Nephron progenitor cell (in vitro differentiated cells): Measurements from ENCODE around the gene SMAD3.

Source experiments
- DNase-seq: peaks from one replicate; pipeline ENCODE4 v3.0.0; 2021
- H3K27ac Mint-ChIP-seq: 2 replicates; pipeline ENCODE4 v1.8.0; 2021; ENCODE audit warnings: mild to moderate bottlenecking, moderate library complexity, mixed read lengths
- H3K27me3 Mint-ChIP-seq: 2 replicates; pipeline ENCODE4 v1.8.0; 2021; ENCODE audit warnings: mild to moderate bottlenecking, low read depth, mixed read lengths; ENCODE audit not compliant: poor library complexity
- H3K36me3 Mint-ChIP-seq: 2 replicates; pipeline ENCODE4 v1.8.0; 2021; ENCODE audit warnings: low read depth, mixed read lengths
- H3K4me1 Mint-ChIP-seq: 2 replicates; pipeline ENCODE4 v1.8.0; 2021; ENCODE audit warnings: mixed read lengths
- H3K4me3 Mint-ChIP-seq: 2 replicates; pipeline ENCODE4 v1.8.0; 2021; ENCODE audit warnings: mild to moderate bottlenecking, moderate library complexity, mixed read lengths
- H3K9me3 Mint-ChIP-seq: 2 replicates; pipeline ENCODE4 v1.8.0; 2021; ENCODE audit warnings: mild to moderate bottlenecking, moderate library complexity, mixed read lengths
- TF ChIP-seq, protein P1 (sequence below): fragments of 200-600 bp; sonication (generic); IDR thresholded peaks from 2 replicates; pipeline ENCODE4 v1.5.0; 2021; ENCODE audit warnings: antibody characterized with exemption

Gene SMAD3

DNA sequence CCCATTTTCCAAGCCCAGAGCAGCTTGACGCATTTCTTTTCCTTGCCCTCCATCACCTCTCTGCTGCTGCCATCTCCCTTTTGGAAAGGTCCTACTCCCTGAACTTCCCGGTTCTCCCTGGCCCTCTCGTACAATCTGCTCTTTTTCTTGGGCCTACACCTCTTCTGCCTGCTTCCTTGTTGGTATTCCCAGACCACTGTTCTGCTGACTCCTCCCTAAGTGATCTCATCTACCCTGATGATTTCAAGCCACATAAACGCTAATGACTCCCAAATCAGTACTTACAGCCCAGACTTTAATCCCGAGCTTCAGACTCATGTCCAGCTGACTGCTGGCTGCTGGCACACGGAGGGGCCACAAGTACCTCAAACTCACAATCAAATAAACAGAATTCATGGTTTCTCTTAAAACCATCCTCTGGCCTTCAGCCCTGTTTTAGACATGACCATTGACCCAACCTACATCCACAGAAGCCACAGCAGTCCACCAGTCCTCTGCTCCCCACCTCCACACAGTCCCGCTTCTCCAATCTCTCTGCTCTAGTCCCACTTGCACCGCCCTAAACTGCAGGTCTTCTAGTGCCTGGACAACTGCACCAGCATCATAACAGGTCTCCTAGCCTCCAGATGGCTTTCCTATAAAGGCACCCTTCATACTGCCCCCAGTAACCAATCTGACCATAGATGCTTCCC lies 131.4 kb downstream of the SMAD3 start:
- peaks cover 71% of the 10 kb centered on the region for H3K36me3 Mint-ChIP-seq
- H3K27me3 Mint-ChIP-seq: no peaks in the 10 kb centered on the region
- DNase-seq: no peak
- peaks cover 47% of the 10 kb centered on the region for H3K4me1 Mint-ChIP-seq
- H3K27ac Mint-ChIP-seq: peak overlapping the region; percentile 33
- no peaks in the 10 kb centered on the region for H3K9me3 Mint-ChIP-seq
- H3K4me3 Mint-ChIP-seq: no peak overlapping the region
- TF ChIP-seq, protein P1, sequence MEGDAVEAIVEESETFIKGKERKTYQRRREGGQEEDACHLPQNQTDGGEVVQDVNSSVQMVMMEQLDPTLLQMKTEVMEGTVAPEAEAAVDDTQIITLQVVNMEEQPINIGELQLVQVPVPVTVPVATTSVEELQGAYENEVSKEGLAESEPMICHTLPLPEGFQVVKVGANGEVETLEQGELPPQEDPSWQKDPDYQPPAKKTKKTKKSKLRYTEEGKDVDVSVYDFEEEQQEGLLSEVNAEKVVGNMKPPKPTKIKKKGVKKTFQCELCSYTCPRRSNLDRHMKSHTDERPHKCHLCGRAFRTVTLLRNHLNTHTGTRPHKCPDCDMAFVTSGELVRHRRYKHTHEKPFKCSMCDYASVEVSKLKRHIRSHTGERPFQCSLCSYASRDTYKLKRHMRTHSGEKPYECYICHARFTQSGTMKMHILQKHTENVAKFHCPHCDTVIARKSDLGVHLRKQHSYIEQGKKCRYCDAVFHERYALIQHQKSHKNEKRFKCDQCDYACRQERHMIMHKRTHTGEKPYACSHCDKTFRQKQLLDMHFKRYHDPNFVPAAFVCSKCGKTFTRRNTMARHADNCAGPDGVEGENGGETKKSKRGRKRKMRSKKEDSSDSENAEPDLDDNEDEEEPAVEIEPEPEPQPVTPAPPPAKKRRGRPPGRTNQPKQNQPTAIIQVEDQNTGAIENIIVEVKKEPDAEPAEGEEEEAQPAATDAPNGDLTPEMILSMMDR: no peak

DNA sequence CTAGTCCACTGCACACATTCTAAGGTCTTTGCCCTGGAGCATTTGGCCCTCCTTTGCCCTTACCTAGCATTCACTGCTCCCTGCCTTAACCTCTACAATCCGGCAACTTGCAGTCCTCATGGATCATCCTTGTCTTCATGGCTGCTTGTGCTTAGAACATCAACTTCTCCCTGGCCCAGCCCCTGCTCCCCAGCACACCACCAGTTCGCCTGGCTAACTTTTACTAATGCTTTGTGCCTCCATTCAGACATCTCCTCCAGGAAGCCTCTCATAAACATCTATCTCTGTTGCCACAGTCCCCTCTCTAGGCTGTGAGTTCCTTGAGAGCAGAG lies 131.9 kb downstream of the SMAD3 start:
- DNase-seq: no peak
- Mint-ChIP-seq H3K36me3 (peaks cover 66% of the 10 kb centered on the region), H3K27ac (peak overlapping the region; percentile 33), H3K4me3 (no peak overlapping the region), H3K4me1 (peaks cover 52% of the 10 kb centered on the region), H3K27me3 (no peaks in the 10 kb centered on the region), H3K9me3 (no peaks in the 10 kb centered on the region)
- TF ChIP-seq, protein P1: no peak

DNA sequence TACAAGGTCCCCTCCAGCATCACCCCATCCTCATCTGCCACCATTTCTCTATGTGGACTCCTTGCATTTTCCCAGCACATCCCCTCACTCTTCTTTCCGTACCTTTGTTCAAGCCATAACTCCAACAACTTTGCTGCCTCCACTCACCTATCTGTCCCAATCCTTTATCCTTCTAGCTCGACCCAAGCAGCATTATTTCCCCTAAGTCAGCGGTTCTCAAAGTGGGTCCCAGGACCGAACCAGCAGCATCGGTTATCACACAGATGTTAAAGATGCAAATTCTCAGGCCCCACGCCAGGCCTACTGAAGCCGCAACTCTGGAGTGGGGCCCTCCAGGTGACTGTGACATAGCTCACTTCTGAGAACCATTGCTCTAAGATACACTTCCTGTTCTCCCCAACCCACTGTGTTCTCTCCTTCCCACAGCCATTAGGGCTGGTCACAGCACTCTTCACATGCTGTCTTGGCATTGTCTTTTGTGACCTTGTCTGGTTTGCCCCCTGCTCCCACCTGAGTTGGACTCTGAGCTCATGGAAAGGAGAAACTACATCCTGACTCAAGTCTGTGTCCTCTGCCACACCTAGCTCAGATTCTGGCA lies 132.9 kb downstream of the SMAD3 start:
- Mint-ChIP-seq H3K27ac (peak overlapping the region; percentile 4), H3K4me3 (no peak overlapping the region), H3K36me3 (peaks cover 59% of the 10 kb centered on the region)

DNA sequence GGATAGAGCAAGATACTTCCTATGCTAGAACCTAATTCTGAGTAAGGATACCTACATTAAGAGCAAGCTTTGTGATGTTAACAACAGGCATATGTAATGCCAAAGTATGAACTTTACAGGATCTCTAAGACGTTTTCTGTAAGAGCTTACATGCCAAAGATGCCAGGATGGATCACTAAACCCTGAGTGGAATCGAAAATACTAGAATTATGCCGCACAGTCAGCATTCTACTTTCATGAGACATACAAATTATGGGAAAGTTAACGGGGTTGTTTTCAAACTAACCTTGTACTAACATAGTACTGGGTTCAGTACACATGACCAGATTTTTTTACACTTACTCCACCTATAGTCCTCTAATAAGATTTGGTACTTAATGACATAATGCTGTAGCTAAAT lies 134.0 kb downstream of the SMAD3 start:
- Mint-ChIP-seq H3K27me3 (no peaks in the 10 kb centered on the region), H3K4me3 (no peak overlapping the region), H3K27ac (no peak overlapping the region), H3K4me1 (peaks cover 39% of the 10 kb centered on the region), H3K36me3 (peaks cover 48% of the 10 kb centered on the region), H3K9me3 (no peaks in the 10 kb centered on the region)
- TF ChIP-seq, protein P1: no peak
- DNase-seq: no peak

More for the DNA sequence above, 132.9 kb downstream of the SMAD3 start:
- peaks cover 50% of the 10 kb centered on the region for H3K4me1 Mint-ChIP-seq
- H3K9me3 Mint-ChIP-seq: no peaks in the 10 kb centered on the region
- TF ChIP-seq, protein P1: no peak
- H3K27me3 Mint-ChIP-seq: no peaks in the 10 kb centered on the region
- no peak for DNase-seq

DNA sequence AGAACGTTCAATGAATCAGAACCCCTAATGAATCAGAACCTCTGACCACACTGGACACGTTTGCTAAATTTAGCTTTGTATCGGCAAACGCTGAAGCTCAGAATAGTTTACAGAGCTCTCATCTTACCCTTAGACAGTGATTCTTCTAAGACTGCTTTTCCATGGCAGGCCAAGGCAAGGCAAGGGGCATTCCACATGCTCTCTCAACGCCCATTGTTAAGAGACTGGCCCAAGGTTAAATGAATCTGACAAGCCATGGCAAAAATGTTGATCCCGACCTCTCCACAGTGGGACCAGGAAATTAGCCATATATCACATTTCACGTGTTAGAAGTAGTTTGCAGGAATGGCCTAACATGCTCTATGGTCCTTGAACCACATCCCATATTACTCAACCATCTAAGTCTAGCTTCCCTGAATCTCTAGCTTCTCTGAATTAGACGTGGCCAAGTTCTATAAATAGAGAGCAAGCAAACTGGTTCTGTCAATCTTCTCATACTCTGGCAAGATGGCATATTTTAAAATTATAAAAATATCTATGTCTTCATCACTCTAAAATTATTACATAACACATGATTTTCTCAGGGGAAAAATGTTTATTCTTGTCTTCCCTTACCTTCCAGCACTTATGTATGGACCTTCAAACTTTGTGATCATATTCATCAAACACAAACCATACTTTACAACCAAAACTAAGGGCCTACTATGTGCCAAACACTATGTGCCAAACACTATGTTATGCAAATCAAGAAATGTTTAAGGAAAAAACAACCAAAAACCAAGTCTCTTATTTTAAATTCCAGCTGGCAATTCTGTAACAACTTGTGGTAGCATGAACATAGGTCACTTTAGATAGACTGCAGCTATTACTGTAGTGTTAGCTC lies 134.7 kb downstream of the SMAD3 start:
- TF ChIP-seq, protein P1: no peak
- no peaks in the 10 kb centered on the region for H3K27me3 Mint-ChIP-seq
- H3K36me3 Mint-ChIP-seq: peaks cover 44% of the 10 kb centered on the region
- no peak for DNase-seq
- no peak overlapping the region for H3K27ac Mint-ChIP-seq
- H3K9me3 Mint-ChIP-seq: no peaks in the 10 kb centered on the region
- peaks cover 39% of the 10 kb centered on the region for H3K4me1 Mint-ChIP-seq
- H3K4me3 Mint-ChIP-seq: no peak overlapping the region
